ENCODE results near the gene FRG1.
"Not testable (repeated sequence)": the region's sequence is repeated elsewhere in the genome, so short reads cannot be mapped to it uniquely, and the experiment has no call there.

Gene FRG1

GRCh38 chr4:189940178-189941004 is at the start of gene FRG1:
Gene FRG1 (plus strand): TSS chr4:189940872. CDS start chr4:189941010, 138 bp downstream.
- H3K4me3 Mint-ChIP-seq, result peak within 1 kb of the TSS; percentile 95
- H3K27ac Mint-ChIP-seq, result peak within 1 kb of the TSS; percentile 95
- peaks cover 13% of the 10 kb centered on the region for H3K9me3 Mint-ChIP-seq
- H3K36me3 Mint-ChIP-seq (ENCODE audit: low read depth), result peaks cover 35% of the 10 kb centered on the region
- no peaks in the 10 kb centered on the region for H3K27me3 Mint-ChIP-seq (ENCODE audit: low read depth)
- peaks cover 34% of the 10 kb centered on the region for H3K4me1 Mint-ChIP-seq (ENCODE audit: low read depth)

GRCh38 chr4:189897667-189898066 is 43.0 kb upstream of the FRG1 start:
- H3K4me3 Mint-ChIP-seq, result no peak overlapping the region

GRCh38 chr4:189899481-189900015 is 41.1 kb upstream of the FRG1 start:
- not testable (repeated sequence) for H3K36me3 Mint-ChIP-seq (ENCODE audit: low read depth)

More at GRCh38 chr4:189897667-189898066, 43.0 kb upstream of the FRG1 start:
- Mint-ChIP-seq H3K36me3 (ENCODE audit: low read depth) (no peaks in the 10 kb centered on the region), H3K4me1 (ENCODE audit: low read depth) (no peaks in the 10 kb centered on the region), H3K9me3 (peaks cover 2% of the 10 kb centered on the region), H3K27ac (no peak overlapping the region), H3K27me3 (ENCODE audit: low read depth) (no peaks in the 10 kb centered on the region)

GRCh38 chr4:189904420-189905027 is 36.1 kb upstream of the FRG1 start:
- H3K27me3 Mint-ChIP-seq (ENCODE audit: low read depth); H3K36me3 Mint-ChIP-seq (ENCODE audit: low read depth); H3K4me3 Mint-ChIP-seq; H3K4me1 Mint-ChIP-seq (ENCODE audit: low read depth); H3K9me3 Mint-ChIP-seq; H3K27ac Mint-ChIP-seq: not testable (repeated sequence)

More at GRCh38 chr4:189899481-189900015, 41.1 kb upstream of the FRG1 start:
- H3K4me1 Mint-ChIP-seq (ENCODE audit: low read depth); H3K27ac Mint-ChIP-seq; H3K9me3 Mint-ChIP-seq; H3K27me3 Mint-ChIP-seq (ENCODE audit: low read depth); H3K4me3 Mint-ChIP-seq: not testable (repeated sequence)

- Mint-ChIP-seq H3K4me3 (no peak overlapping the region), H3K36me3 (ENCODE audit: low read depth) (no peaks in the 10 kb centered on the region), H3K9me3 (no peaks in the 10 kb centered on the region), H3K27ac (no peak overlapping the region), H3K27me3 (ENCODE audit: low read depth) (no peaks in the 10 kb centered on the region), H3K4me1 (ENCODE audit: low read depth) (no peaks in the 10 kb centered on the region)
Observed at GRCh38 chr4:189912170-189912569, 28.5 kb upstream of the FRG1 start.

GRCh38 chr4:189917161-189917891 is 23.3 kb upstream of the FRG1 start:
- no peak overlapping the region for H3K27ac Mint-ChIP-seq
- H3K4me1 Mint-ChIP-seq (ENCODE audit: low read depth), result no peaks in the 10 kb centered on the region
- no peaks in the 10 kb centered on the region for H3K27me3 Mint-ChIP-seq (ENCODE audit: low read depth)
- H3K36me3 Mint-ChIP-seq (ENCODE audit: low read depth), result peaks cover 9% of the 10 kb centered on the region
- H3K4me3 Mint-ChIP-seq, result no peak overlapping the region
- peaks cover 36% of the 10 kb centered on the region for H3K9me3 Mint-ChIP-seq

- Mint-ChIP-seq H3K4me3 (no peak overlapping the region), H3K9me3 (peaks cover 46% of the 10 kb centered on the region), H3K27ac (no peak overlapping the region), H3K4me1 (ENCODE audit: low read depth) (no peaks in the 10 kb centered on the region), H3K27me3 (ENCODE audit: low read depth) (no peaks in the 10 kb centered on the region), H3K36me3 (ENCODE audit: low read depth) (peaks cover 12% of the 10 kb centered on the region)
Observed at GRCh38 chr4:189921058-189921457, 19.6 kb upstream of the FRG1 start.

GRCh38 chr4:189926742-189927141 is 13.9 kb upstream of the FRG1 start:
- not testable (repeated sequence) for H3K4me3 Mint-ChIP-seq; H3K4me1 Mint-ChIP-seq (ENCODE audit: low read depth); H3K27me3 Mint-ChIP-seq (ENCODE audit: low read depth); H3K27ac Mint-ChIP-seq
- peaks cover 24% of the 10 kb centered on the region for H3K9me3 Mint-ChIP-seq
- peaks cover 18% of the 10 kb centered on the region for H3K36me3 Mint-ChIP-seq (ENCODE audit: low read depth)

GRCh38 chr4:189941005-189941450 is 356 bp downstream of the FRG1 start:
- peak overlapping the region; percentile 95 for H3K4me3 Mint-ChIP-seq
- H3K36me3 Mint-ChIP-seq (ENCODE audit: low read depth), result peaks cover 37% of the 10 kb centered on the region
- peaks cover 13% of the 10 kb centered on the region for H3K9me3 Mint-ChIP-seq
- peaks cover 38% of the 10 kb centered on the region for H3K4me1 Mint-ChIP-seq (ENCODE audit: low read depth)
- peak overlapping the region; percentile 94 for H3K27ac Mint-ChIP-seq
- no peaks in the 10 kb centered on the region for H3K27me3 Mint-ChIP-seq (ENCODE audit: low read depth)

- not testable (repeated sequence) for H3K27me3 Mint-ChIP-seq (ENCODE audit: low read depth)
- peak overlapping the region; percentile 49 for H3K27ac Mint-ChIP-seq
- H3K4me1 Mint-ChIP-seq (ENCODE audit: low read depth), result peaks cover 45% of the 10 kb centered on the region
- H3K9me3 Mint-ChIP-seq, result peaks cover 13% of the 10 kb centered on the region
- H3K36me3 Mint-ChIP-seq (ENCODE audit: low read depth), result peaks cover 32% of the 10 kb centered on the region
- H3K4me3 Mint-ChIP-seq, result peak overlapping the region; percentile 81
Observed at GRCh38 chr4:189942412-189942811, 1.7 kb downstream of the FRG1 start.

GRCh38 chr4:189944077-189944476 is 3.4 kb downstream of the FRG1 start:
- peaks cover 51% of the 10 kb centered on the region for H3K4me1 Mint-ChIP-seq (ENCODE audit: low read depth)
- not testable (repeated sequence) for H3K27me3 Mint-ChIP-seq (ENCODE audit: low read depth); H3K27ac Mint-ChIP-seq

GRCh38 chr4:189946906-189947305 is 6.2 kb downstream of the FRG1 start:
- H3K4me3 Mint-ChIP-seq; H3K9me3 Mint-ChIP-seq; H3K27ac Mint-ChIP-seq; H3K27me3 Mint-ChIP-seq (ENCODE audit: low read depth): not testable (repeated sequence)
- H3K36me3 Mint-ChIP-seq (ENCODE audit: low read depth), result peaks cover 25% of the 10 kb centered on the region
- peaks cover 41% of the 10 kb centered on the region for H3K4me1 Mint-ChIP-seq (ENCODE audit: low read depth)

More at GRCh38 chr4:189944077-189944476, 3.4 kb downstream of the FRG1 start:
- peaks cover 30% of the 10 kb centered on the region for H3K36me3 Mint-ChIP-seq (ENCODE audit: low read depth)
- not testable (repeated sequence) for H3K4me3 Mint-ChIP-seq
- peaks cover 13% of the 10 kb centered on the region for H3K9me3 Mint-ChIP-seq

- Mint-ChIP-seq H3K4me1 (ENCODE audit: low read depth) (peaks cover 31% of the 10 kb centered on the region), H3K36me3 (ENCODE audit: low read depth) (peaks cover 19% of the 10 kb centered on the region)
- H3K9me3 Mint-ChIP-seq; H3K4me3 Mint-ChIP-seq; H3K27ac Mint-ChIP-seq; H3K27me3 Mint-ChIP-seq (ENCODE audit: low read depth): not testable (repeated sequence)
Observed at GRCh38 chr4:189948486-189948885, 7.8 kb downstream of the FRG1 start.

GRCh38 chr4:189969291-189969690 is 28.6 kb downstream of the FRG1 start:
- not testable (repeated sequence) for H3K4me1 Mint-ChIP-seq (ENCODE audit: low read depth); H3K4me3 Mint-ChIP-seq; H3K27ac Mint-ChIP-seq; H3K27me3 Mint-ChIP-seq (ENCODE audit: low read depth)
- Mint-ChIP-seq H3K36me3 (ENCODE audit: low read depth) (peaks cover 11% of the 10 kb centered on the region), H3K9me3 (peaks cover 21% of the 10 kb centered on the region)

Measured in T-helper 1 cell treated with Interleukin-12 subunit alpha and Interleukin-12 subunit beta and Interleukin-4 antibody, amounts not matched to agents 30 μg/mL and 1 μg/mL, for 36 hours (primary cell).